Keratinocyte (primary cell): ENCODE results near the gene RAET1E.
"Not testable (repeated sequence)": the region's sequence is repeated elsewhere in the genome, so short reads cannot be mapped to it uniquely, and the experiment has no call there.

Source experiments
- CTCF ChIP-seq, 3 experiments: IDR thresholded peaks in 1 of 3; conservative IDR thresholded peaks in 1 of 3; optimal IDR thresholded peaks in 1 of 3; 2 replicates in 2 of 3; 3 replicates in 1 of 3; pipeline versions ENCODE3 to v1.5.1; 2011; ENCODE audit warnings: low read length in 3 of 3, mild to moderate bottlenecking in 3 of 3, moderate library complexity in 2 of 3, control low read depth in 1 of 3, inconsistent platforms in 1 of 3; ENCODE audit not compliant: insufficient read depth in 2 of 3; ENCODE audit errors: extremely low read depth in 1 of 3
- EZH2 ChIP-seq: IDR thresholded peaks from one replicate; pipeline ENCODE4 v1.6.1; 2012; ENCODE audit warnings: inconsistent platforms, mild to moderate bottlenecking, low read length, moderate library complexity

- not testable (repeated sequence) for TF ChIP-seq EZH2; CTCF (optimal IDR thresholded peaks at IDR 0.05 in 1 of 3, IDR thresholded peaks at IDR 0.05 in 1 of 3, conservative IDR thresholded peaks at IDR 0.05 in 1 of 3; ENCODE audit: extremely low read depth in 1 of 3, insufficient read depth in 2 of 3, low read length in 3 of 3)
Measured at GRCh38 chr6:149908480-149908879, 10.6 kb upstream of the RAET1E start.
